ENCODE measurements around the gene EIF3L. TPM values are rescaled to one million over a fixed set of nuclear protein-coding genes. Genes with fewer than 3 reads are reported as not detected.
A peak's percentile ranks its signal among the peaks of the same experiment; 100 is the strongest.

EIF3L gene
- total and polyA plus RNA-seq, 2 donors (not counting 3 experiments of a cell fraction or from before 2014, with no cell fraction given) = 479 to 601 TPM

DNA sequence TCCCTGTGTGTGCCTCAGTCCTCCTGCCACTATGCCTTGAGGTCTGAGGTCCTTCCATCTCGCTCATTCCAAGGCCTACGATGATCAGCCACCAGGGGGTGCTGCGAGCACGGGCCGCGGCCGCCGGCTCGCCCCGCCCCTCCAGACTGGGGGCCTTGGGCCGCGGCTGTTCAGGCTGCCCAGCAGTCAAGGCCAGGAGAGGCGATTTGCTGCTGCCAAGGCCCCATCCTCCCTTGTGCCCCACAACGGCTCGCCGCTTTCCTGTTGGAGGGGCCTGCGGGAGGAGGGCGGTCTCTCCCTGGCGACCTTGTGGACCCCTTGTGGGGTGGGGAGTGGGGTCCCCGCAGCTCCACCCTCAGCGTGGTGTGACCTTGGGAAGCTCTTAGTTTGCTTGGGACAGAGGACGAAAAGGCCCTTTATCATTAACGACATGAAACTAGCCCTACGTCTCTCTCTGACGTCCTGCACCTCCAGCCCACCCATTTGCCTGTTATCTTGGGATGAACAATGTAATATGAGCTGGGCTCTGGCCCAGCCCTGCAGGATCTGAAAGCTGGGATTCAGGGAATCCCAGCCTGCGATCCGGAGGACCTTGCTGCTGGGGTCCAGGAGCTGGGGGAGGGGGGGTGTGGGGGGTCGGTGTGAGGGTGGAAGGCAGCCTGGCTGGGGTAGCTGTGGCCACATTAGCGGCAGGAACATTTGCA lies 31.4 kb upstream of the EIF3L start:
- no TSS peak for BruUV-seq (replicated peaks)
- Histone ChIP-seq H3K9ac (replicated peaks; ENCODE audit: extremely low read depth, insufficient read depth, low read length) (no peak overlapping the region), H4K20me1 (replicated peaks; ENCODE audit: control insufficient read depth, extremely low read depth, insufficient read depth, low read length) (no peaks in the 10 kb centered on the region), H3K9me3 (replicated peaks; ENCODE audit: control insufficient read depth, insufficient read depth, low read length) (no peaks in the 10 kb centered on the region), H2AFZ (ENCODE audit: low read depth, low read length) (peak overlapping the region; percentile 85), H3K27ac (ENCODE audit: insufficient read depth, low read depth, low read length) (no peak overlapping the region), H3K27me3 (ENCODE audit: control insufficient read depth in 2 of 2, insufficient read depth in 2 of 2, low read length in 2 of 2) (peaks cover 2 to 3% of the 10 kb centered on the region in 2 experiments), H3K4me1 (ENCODE audit: control insufficient read depth, extremely low read depth, insufficient read depth, low read length) (peaks cover 9% of the 10 kb centered on the region), H3K4me3 (replicated peaks in 1 of 3; ENCODE audit: insufficient read depth in 1 of 3, low read depth in 1 of 3, low read length in 3 of 3) (peak overlapping the region in 1 of 3 experiments; percentile 5), H3K79me2 (ENCODE audit: control insufficient read depth, insufficient read depth, low read length) (no peaks in the 10 kb centered on the region), H3K9me1 (replicated peaks; ENCODE audit: control insufficient read depth, extremely low read depth, insufficient read depth, low read length) (no peaks in the 10 kb centered on the region), H3K4me2 (ENCODE audit: insufficient read depth, low read length) (no peak overlapping the region), H3K36me3 (ENCODE audit: control insufficient read depth in 2 of 2, extremely low read depth in 1 of 2, insufficient read depth in 2 of 2, low read length in 2 of 2) (peaks cover 0 to 4% of the 10 kb centered on the region in 2 experiments)
- FAIRE-seq (peak; percentile 94), DNase-seq (ENCODE audit: low read depth, low spot score) (peak; percentile 86)
- ChIA-PET POLR2A (interaction anchor here (0.6 to 1.5 kb wide), 5 partner anchors 10 to 150 kb away, joined by 3 to 8 read pairs (median 5); partner anchors contain the start of gene GCAT), CTCF (interaction anchor here (0.6 to 5.9 kb wide), 29 partner anchors 9 to 175 kb away, joined by 3 to 223 read pairs (median 8); partner anchors contain the start of genes ANKRD54, C22orf23, EIF3L and GCAT)
- TF ChIP-seq POLR2AphosphoS5 (IDR thresholded peaks at IDR 0.05; ENCODE audit: insufficient read depth, low read depth, low read length) (peak; percentile 37), GATA2 (IDR thresholded peaks at IDR 0.05; ENCODE audit: insufficient read depth, insufficient read length, low read depth, low read length) (no peak)
- TF ChIP-seq, protein P1, sequence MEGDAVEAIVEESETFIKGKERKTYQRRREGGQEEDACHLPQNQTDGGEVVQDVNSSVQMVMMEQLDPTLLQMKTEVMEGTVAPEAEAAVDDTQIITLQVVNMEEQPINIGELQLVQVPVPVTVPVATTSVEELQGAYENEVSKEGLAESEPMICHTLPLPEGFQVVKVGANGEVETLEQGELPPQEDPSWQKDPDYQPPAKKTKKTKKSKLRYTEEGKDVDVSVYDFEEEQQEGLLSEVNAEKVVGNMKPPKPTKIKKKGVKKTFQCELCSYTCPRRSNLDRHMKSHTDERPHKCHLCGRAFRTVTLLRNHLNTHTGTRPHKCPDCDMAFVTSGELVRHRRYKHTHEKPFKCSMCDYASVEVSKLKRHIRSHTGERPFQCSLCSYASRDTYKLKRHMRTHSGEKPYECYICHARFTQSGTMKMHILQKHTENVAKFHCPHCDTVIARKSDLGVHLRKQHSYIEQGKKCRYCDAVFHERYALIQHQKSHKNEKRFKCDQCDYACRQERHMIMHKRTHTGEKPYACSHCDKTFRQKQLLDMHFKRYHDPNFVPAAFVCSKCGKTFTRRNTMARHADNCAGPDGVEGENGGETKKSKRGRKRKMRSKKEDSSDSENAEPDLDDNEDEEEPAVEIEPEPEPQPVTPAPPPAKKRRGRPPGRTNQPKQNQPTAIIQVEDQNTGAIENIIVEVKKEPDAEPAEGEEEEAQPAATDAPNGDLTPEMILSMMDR (IDR thresholded peaks at IDR 0.05; ENCODE audit: extremely low read depth in 1 of 2, insufficient read depth in 1 of 2, low read depth in 1 of 2, low read length in 2 of 2) = peak; percentile 95 to 98
- dilution Hi-C loops (cut with MboI; ENCODE audit: extremely low pct_ligation_motif_present, low sequenced_read_pairs) = no loop called here
- intact Hi-C loops (cut with micrococcal nuclease) = loop anchor here (1.0 to 5.0 kb wide), 4 partner anchors 45 to 147 kb away; partner anchors contain the start of genes C22orf23 and POLR2F

Measured in endothelial cell of umbilical vein (primary cell).